ENCODE results near the gene HYOU1. TPM values are rescaled to one million over a fixed set of nuclear protein-coding genes. Genes with fewer than 3 reads are reported as not detected.
"Not testable (repeated sequence)": the region's sequence is repeated elsewhere in the genome, so short reads cannot be mapped to it uniquely, and the experiment has no call there.

Gene HYOU1
- total RNA-seq: 216 and 219 TPM in 2 replicates

- H3K27ac Mint-ChIP-seq: peak within 1 kb of the TSS; percentile 99
- peaks cover 48% of the 10 kb centered on the region for H3K4me1 Mint-ChIP-seq (ENCODE audit: low read depth)
- intact Hi-C loops (cut with micrococcal nuclease): loop anchor here (1.0 to 2.0 kb wide), 10 partner anchors 10 to 140 kb away; partner anchors contain the start of genes C2CD2L, DPAGT1, HINFP and RPS25
- H3K36me3 Mint-ChIP-seq (ENCODE audit: low read depth): peaks cover 39% of the 10 kb centered on the region
- no peaks in the 10 kb centered on the region for H3K9me3 Mint-ChIP-seq
- H3K4me3 Mint-ChIP-seq: peak within 1 kb of the TSS; percentile 97
- no peaks in the 10 kb centered on the region for H3K27me3 Mint-ChIP-seq (ENCODE audit: insufficient read depth)
- peak; percentile 98 for DNase-seq (ENCODE audit: low spot score)
These were observed at the start of gene HYOU1 for GRCh38 chr11:119057000-119057769. HYOU1 (minus strand) TSS chr11:119057205; CDS start chr11:119056160, 1,045 bp downstream.

GRCh38 chr11:119103793-119104192 lies 46.8 kb upstream of the HYOU1 start:
- Mint-ChIP-seq H3K4me3 (peak overlapping the region; percentile 45), H3K27ac (peak overlapping the region; percentile 29), H3K4me1 (ENCODE audit: low read depth) (peaks cover 49% of the 10 kb centered on the region), H3K36me3 (ENCODE audit: low read depth) (peaks cover 10% of the 10 kb centered on the region), H3K9me3 (no peaks in the 10 kb centered on the region), H3K27me3 (ENCODE audit: insufficient read depth) (no peaks in the 10 kb centered on the region)
- no peak for DNase-seq (ENCODE audit: low spot score)
- intact Hi-C loops (cut with micrococcal nuclease): loop anchor here (2.0 to 5.0 kb wide), 2 partner anchors 65 to 311 kb away; partner anchors contain the start of genes DDX6 and NLRX1

GRCh38 chr11:119103161-119103664 lies 46.2 kb upstream of the HYOU1 start:
- peak overlapping the region; percentile 91 for H3K4me3 Mint-ChIP-seq
- peaks cover 47% of the 10 kb centered on the region for H3K4me1 Mint-ChIP-seq (ENCODE audit: low read depth)
- intact Hi-C loops (cut with micrococcal nuclease): loop anchor here (2.0 to 5.0 kb wide), 2 partner anchors 66 to 311 kb away; partner anchors contain the start of genes DDX6 and NLRX1
- H3K27ac Mint-ChIP-seq; DNase-seq (ENCODE audit: low spot score); H3K27me3 Mint-ChIP-seq (ENCODE audit: insufficient read depth); H3K9me3 Mint-ChIP-seq: not testable (repeated sequence)
- peaks cover 15% of the 10 kb centered on the region for H3K36me3 Mint-ChIP-seq (ENCODE audit: low read depth)

- Mint-ChIP-seq H3K27ac (peak within 1 kb of the TSS; percentile 95), H3K27me3 (ENCODE audit: insufficient read depth) (no peaks in the 10 kb centered on the region), H3K4me3 (peak within 1 kb of the TSS; percentile 91), H3K9me3 (no peaks in the 10 kb centered on the region), H3K36me3 (ENCODE audit: low read depth) (peaks cover 28% of the 10 kb centered on the region), H3K4me1 (ENCODE audit: low read depth) (peaks cover 44% of the 10 kb centered on the region)
- DNase-seq (ENCODE audit: low spot score): peak; percentile 82
- intact Hi-C loops (cut with micrococcal nuclease): loop anchor here (1.0 to 5.0 kb wide), 10 partner anchors 8 to 310 kb away; partner anchors contain the start of genes DDX6, HINFP, HMBS and HYOU1
These were observed 44.9 kb upstream of the HYOU1 start, which contains the start of gene DPAGT1 for GRCh38 chr11:119101759-119102423. DPAGT1 (minus strand) TSS chr11:119101853; CDS start chr11:119101655, 198 bp downstream.

- no peak for DNase-seq (ENCODE audit: low spot score)
- Mint-ChIP-seq H3K27me3 (ENCODE audit: insufficient read depth) (no peaks in the 10 kb centered on the region), H3K4me3 (peak overlapping the region; percentile 91), H3K9me3 (no peaks in the 10 kb centered on the region), H3K27ac (peak overlapping the region; percentile 95), H3K4me1 (ENCODE audit: low read depth) (peaks cover 41% of the 10 kb centered on the region), H3K36me3 (ENCODE audit: low read depth) (peaks cover 31% of the 10 kb centered on the region)
- intact Hi-C loops (cut with micrococcal nuclease): loop anchor here (1.0 to 5.0 kb wide), 6 partner anchors 17 to 309 kb away; partner anchors contain the start of genes DDX6, HINFP, HMBS and HYOU1
These were observed 44.2 kb upstream of the HYOU1 start for GRCh38 chr11:119100994-119101758.

GRCh38 chr11:119100246-119100970 lies 43.4 kb upstream of the HYOU1 start:
- intact Hi-C loops (cut with micrococcal nuclease): loop anchor here (5.0 kb wide), 1 partner anchor 308 kb away; the partner anchor contains the start of gene DDX6
- H3K36me3 Mint-ChIP-seq (ENCODE audit: low read depth): peaks cover 32% of the 10 kb centered on the region
- no peaks in the 10 kb centered on the region for H3K9me3 Mint-ChIP-seq
- peak overlapping the region; percentile 91 for H3K4me3 Mint-ChIP-seq
- peaks cover 44% of the 10 kb centered on the region for H3K4me1 Mint-ChIP-seq (ENCODE audit: low read depth)
- H3K27me3 Mint-ChIP-seq (ENCODE audit: insufficient read depth): peaks cover 2% of the 10 kb centered on the region
- peak overlapping the region; percentile 95 for H3K27ac Mint-ChIP-seq
- no peak for DNase-seq (ENCODE audit: low spot score)

GRCh38 chr11:119099711-119100110 lies 42.7 kb upstream of the HYOU1 start:
- H3K4me3 Mint-ChIP-seq: peak overlapping the region; percentile 91
- peaks cover 46% of the 10 kb centered on the region for H3K4me1 Mint-ChIP-seq (ENCODE audit: low read depth)
- H3K27me3 Mint-ChIP-seq (ENCODE audit: insufficient read depth): peaks cover 4% of the 10 kb centered on the region
- no peak for DNase-seq (ENCODE audit: low spot score)
- no peak overlapping the region for H3K27ac Mint-ChIP-seq
- intact Hi-C loops (cut with micrococcal nuclease): loop anchor here (5.0 kb wide), 2 partner anchors 223 to 307 kb away; partner anchors contain the start of gene DDX6
- peaks cover 38% of the 10 kb centered on the region for H3K36me3 Mint-ChIP-seq (ENCODE audit: low read depth)
- no peaks in the 10 kb centered on the region for H3K9me3 Mint-ChIP-seq

- Mint-ChIP-seq H3K27ac (peak overlapping the region; percentile 91), H3K4me1 (ENCODE audit: low read depth) (peaks cover 59% of the 10 kb centered on the region), H3K9me3 (no peaks in the 10 kb centered on the region), H3K27me3 (ENCODE audit: insufficient read depth) (peaks cover 4% of the 10 kb centered on the region), H3K4me3 (peak overlapping the region; percentile 95), H3K36me3 (ENCODE audit: low read depth) (peaks cover 63% of the 10 kb centered on the region)
- intact Hi-C loops (cut with micrococcal nuclease): loop anchor here (1.0 to 5.0 kb wide), 13 partner anchors 10 to 239 kb away; partner anchors contain the start of genes BCL9L, C2CD2L, CENATAC and HINFP
- peak; percentile 100 for DNase-seq (ENCODE audit: low spot score)
These were observed 38.3 kb upstream of the HYOU1 start for GRCh38 chr11:119095066-119095880.

- Mint-ChIP-seq H3K27me3 (ENCODE audit: insufficient read depth) (peaks cover 4% of the 10 kb centered on the region), H3K4me3 (peak overlapping the region; percentile 95), H3K27ac (peak overlapping the region; percentile 91), H3K36me3 (ENCODE audit: low read depth) (peaks cover 62% of the 10 kb centered on the region), H3K4me1 (ENCODE audit: low read depth) (peaks cover 54% of the 10 kb centered on the region), H3K9me3 (no peaks in the 10 kb centered on the region)
- intact Hi-C loops (cut with micrococcal nuclease): loop anchor here (1.0 to 5.0 kb wide), 14 partner anchors 8 to 240 kb away; partner anchors contain the start of genes BCL9L, C2CD2L, CENATAC and HINFP
- DNase-seq (ENCODE audit: low spot score): peak; percentile 60
These were observed 37.7 kb upstream of the HYOU1 start for GRCh38 chr11:119094816-119095065.

- peaks cover 55% of the 10 kb centered on the region for H3K4me1 Mint-ChIP-seq (ENCODE audit: low read depth)
- peak overlapping the region; percentile 95 for H3K4me3 Mint-ChIP-seq
- no peaks in the 10 kb centered on the region for H3K9me3 Mint-ChIP-seq
- H3K36me3 Mint-ChIP-seq (ENCODE audit: low read depth): peaks cover 61% of the 10 kb centered on the region
- H3K27ac Mint-ChIP-seq: peak overlapping the region; percentile 91
- intact Hi-C loops (cut with micrococcal nuclease): loop anchor here (1.0 to 2.0 kb wide), 6 partner anchors 8 to 169 kb away; partner anchors contain the start of genes BCL9L, CENATAC, NLRX1 and SLC37A4
- H3K27me3 Mint-ChIP-seq (ENCODE audit: insufficient read depth): peaks cover 4% of the 10 kb centered on the region
- no peak for DNase-seq (ENCODE audit: low spot score)
These were observed 37.2 kb upstream of the HYOU1 start for GRCh38 chr11:119093942-119094815.
